22Rv1 (cell line): ENCODE measurements around the gene SLC4A9.

Experiments
- ZFX ChIP-seq: fragments of 450-650 bp; IDR thresholded peaks from 2 replicates; pipeline ENCODE4 v1.6.1; 2017; ENCODE audit warnings: antibody characterized with exemption, borderline replicate concordance
- TF ChIP-seq, protein P1 (sequence below): fragments of 450-650 bp; IDR thresholded peaks from 2 replicates; pipeline ENCODE4 v1.5.1; 2017; ENCODE audit warnings: mild to moderate bottlenecking

DNA sequence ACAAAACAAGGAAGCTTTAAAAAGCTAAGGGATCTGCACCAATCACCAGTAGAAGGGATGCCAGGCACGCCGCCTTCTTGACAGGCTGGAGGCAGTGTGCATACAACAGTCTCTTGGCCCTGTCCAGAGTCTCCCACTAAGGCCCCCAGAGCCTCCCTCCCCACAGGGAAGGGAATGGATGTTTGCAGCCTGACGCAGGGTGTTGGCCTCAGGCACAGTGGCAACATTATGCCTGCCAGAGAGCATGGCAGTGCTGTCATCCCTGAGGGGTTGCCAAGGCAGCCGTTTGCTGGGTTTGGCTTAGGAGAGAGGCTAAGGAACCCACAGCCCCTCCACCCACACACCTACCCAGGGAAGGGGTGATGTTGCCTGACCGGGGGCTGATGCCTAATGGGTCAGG is 18.4 kb upstream of the SLC4A9 start:
- TF ChIP-seq, protein P1, sequence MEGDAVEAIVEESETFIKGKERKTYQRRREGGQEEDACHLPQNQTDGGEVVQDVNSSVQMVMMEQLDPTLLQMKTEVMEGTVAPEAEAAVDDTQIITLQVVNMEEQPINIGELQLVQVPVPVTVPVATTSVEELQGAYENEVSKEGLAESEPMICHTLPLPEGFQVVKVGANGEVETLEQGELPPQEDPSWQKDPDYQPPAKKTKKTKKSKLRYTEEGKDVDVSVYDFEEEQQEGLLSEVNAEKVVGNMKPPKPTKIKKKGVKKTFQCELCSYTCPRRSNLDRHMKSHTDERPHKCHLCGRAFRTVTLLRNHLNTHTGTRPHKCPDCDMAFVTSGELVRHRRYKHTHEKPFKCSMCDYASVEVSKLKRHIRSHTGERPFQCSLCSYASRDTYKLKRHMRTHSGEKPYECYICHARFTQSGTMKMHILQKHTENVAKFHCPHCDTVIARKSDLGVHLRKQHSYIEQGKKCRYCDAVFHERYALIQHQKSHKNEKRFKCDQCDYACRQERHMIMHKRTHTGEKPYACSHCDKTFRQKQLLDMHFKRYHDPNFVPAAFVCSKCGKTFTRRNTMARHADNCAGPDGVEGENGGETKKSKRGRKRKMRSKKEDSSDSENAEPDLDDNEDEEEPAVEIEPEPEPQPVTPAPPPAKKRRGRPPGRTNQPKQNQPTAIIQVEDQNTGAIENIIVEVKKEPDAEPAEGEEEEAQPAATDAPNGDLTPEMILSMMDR: no peak
- no peak for TF ChIP-seq ZFX
